ENCODE measurements around the gene THBD. TPM values are rescaled to one million over a fixed set of nuclear protein-coding genes. Genes with fewer than 3 reads are reported as not detected.

The THBD gene
- total and polyA plus RNA-seq, 10 donors = 7.2 to 255 (median 61.4) TPM

- WGBS, 5 donors = 15 to 34% (median 29%) methylated on average over 3 of the region's 3 CpGs
- intact Hi-C loops (cut with DNase I; ENCODE audit: low total_unique reads) = loop anchor here (10.0 kb wide), 1 partner anchor 175 kb away; no protein-coding TSS in a partner anchor
Measured at GRCh38 chr20:23059846-23060245, 10.4 kb upstream of the THBD start.

GRCh38 chr20:23059001-23059400, 9.5 kb upstream of the THBD start:
- H3K9me3 ChIP-seq = peaks cover 0 to 18% (median 13%) of the 10 kb centered on the region in 8 donors
- intact Hi-C loops (cut with DNase I; ENCODE audit: low total_unique reads) = loop anchor here (10.0 kb wide), 1 partner anchor 176 kb away; no protein-coding TSS in a partner anchor
- no peak for TF ChIP-seq POLR2AphosphoS5 (IDR thresholded peaks at IDR 0.05)
- TF ChIP-seq CTCF (IDR thresholded peaks at IDR 0.05 in 8 of 11, conservative IDR thresholded peaks at IDR 0.05 in 3 of 11) = no peak
- no peak for TF ChIP-seq POLR2A (IDR thresholded peaks at IDR 0.05)
- peaks cover 5 to 29% (median 18%) of the 10 kb centered on the region in 6 donors for H3K4me1 ChIP-seq
- no peaks in the 10 kb centered on the region for H3K36me3 ChIP-seq
- 86 to 91% (median 90%) methylated on average over 3 of the region's 3 CpGs for WGBS, 5 donors
- DNase-seq = no peak
- H3K4me3 ChIP-seq = no peak overlapping the region
- H3K27me3 ChIP-seq (replicated peaks in 1 of 7) = peaks cover 0 to 6% (median 0%) of the 10 kb centered on the region in 7 donors
- H3K27ac ChIP-seq = no peak overlapping the region

More at GRCh38 chr20:23059846-23060245, 10.4 kb upstream of the THBD start:
- no peak overlapping the region for H3K27ac ChIP-seq
- H3K36me3 ChIP-seq = no peaks in the 10 kb centered on the region
- no peak for TF ChIP-seq POLR2AphosphoS5 (IDR thresholded peaks at IDR 0.05)
- no peak for TF ChIP-seq CTCF (IDR thresholded peaks at IDR 0.05 in 8 of 11, conservative IDR thresholded peaks at IDR 0.05 in 3 of 11)
- TF ChIP-seq POLR2A (IDR thresholded peaks at IDR 0.05) = no peak
- DNase-seq = no peak
- H3K4me1 ChIP-seq = peaks cover 5 to 29% (median 18%) of the 10 kb centered on the region in 6 donors
- peaks cover 0 to under 1% (median 0%) of the 10 kb centered on the region in 7 donors for H3K27me3 ChIP-seq (replicated peaks in 1 of 7)
- no peak overlapping the region for H3K4me3 ChIP-seq
- H3K9me3 ChIP-seq = peaks cover 0 to 18% (median 13%) of the 10 kb centered on the region in 8 donors

GRCh38 chr20:23058240-23058639, 8.8 kb upstream of the THBD start:
- 61 to 87% (median 79%) methylated on average over 1 of the region's 1 CpG for whole genome bisulfite sequencing, 5 donors

More at GRCh38 chr20:23058240-23058639, 8.8 kb upstream of the THBD start:
- DNase-seq = no peak
- Histone ChIP-seq H3K9me3 (peaks cover 0 to 18% (median 13%) of the 10 kb centered on the region in 8 donors), H3K27ac (no peak overlapping the region), H3K36me3 (no peaks in the 10 kb centered on the region), H3K4me3 (no peak overlapping the region), H3K4me1 (peaks cover 5 to 29% (median 18%) of the 10 kb centered on the region in 6 donors), H3K27me3 (replicated peaks in 1 of 7) (peaks cover 0 to 14% (median 0%) of the 10 kb centered on the region in 7 donors)
- no peak for TF ChIP-seq CTCF (IDR thresholded peaks at IDR 0.05 in 8 of 11, conservative IDR thresholded peaks at IDR 0.05 in 3 of 11)
- no peak for TF ChIP-seq POLR2AphosphoS5 (IDR thresholded peaks at IDR 0.05)
- no peak for TF ChIP-seq POLR2A (IDR thresholded peaks at IDR 0.05)
- intact Hi-C loops (cut with DNase I; ENCODE audit: low total_unique reads) = loop anchor here (10.0 kb wide), 1 partner anchor 177 kb away; no protein-coding TSS in a partner anchor

All from spleen (tissue), 11 donors.